ENCODE measurements around the gene ZFAND3.

The ZFAND3 gene

DNA sequence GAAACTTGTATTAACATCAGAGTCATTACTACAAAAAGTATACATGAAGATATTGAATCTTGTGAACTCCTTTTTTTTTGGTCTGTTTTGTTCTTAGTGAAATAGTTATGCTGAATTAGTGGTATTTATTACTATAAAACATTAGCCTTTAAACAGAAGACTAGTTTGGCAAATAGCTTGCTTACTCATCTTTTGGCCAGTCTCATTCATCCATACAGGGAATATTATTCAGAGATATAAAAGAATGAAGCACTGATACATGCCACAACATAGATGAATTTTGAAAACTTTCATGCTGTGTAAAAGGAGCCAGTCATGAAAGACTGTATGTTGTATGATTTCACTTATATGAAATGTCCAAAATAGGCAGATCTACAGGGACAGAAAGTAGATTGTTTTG, 205.9 kb downstream of the ZFAND3 start:
- H3K9ac ChIP-seq (ENCODE audit: low read length): no peak overlapping the region
- H3K36me3 ChIP-seq (ENCODE audit: control insufficient read depth, insufficient read depth, low read length): no peaks in the 10 kb centered on the region
- peaks cover 11% of the 10 kb centered on the region for H3K4me1 ChIP-seq (ENCODE audit: control insufficient read depth, insufficient read depth, low read length)
- H3K27ac ChIP-seq (ENCODE audit: low read depth, low read length): no peak overlapping the region
- no peaks in the 10 kb centered on the region for H3K27me3 ChIP-seq (ENCODE audit: control insufficient read depth, insufficient read depth, low read length)
- H3K4me3 ChIP-seq (ENCODE audit: low read length): no peak overlapping the region

DNA sequence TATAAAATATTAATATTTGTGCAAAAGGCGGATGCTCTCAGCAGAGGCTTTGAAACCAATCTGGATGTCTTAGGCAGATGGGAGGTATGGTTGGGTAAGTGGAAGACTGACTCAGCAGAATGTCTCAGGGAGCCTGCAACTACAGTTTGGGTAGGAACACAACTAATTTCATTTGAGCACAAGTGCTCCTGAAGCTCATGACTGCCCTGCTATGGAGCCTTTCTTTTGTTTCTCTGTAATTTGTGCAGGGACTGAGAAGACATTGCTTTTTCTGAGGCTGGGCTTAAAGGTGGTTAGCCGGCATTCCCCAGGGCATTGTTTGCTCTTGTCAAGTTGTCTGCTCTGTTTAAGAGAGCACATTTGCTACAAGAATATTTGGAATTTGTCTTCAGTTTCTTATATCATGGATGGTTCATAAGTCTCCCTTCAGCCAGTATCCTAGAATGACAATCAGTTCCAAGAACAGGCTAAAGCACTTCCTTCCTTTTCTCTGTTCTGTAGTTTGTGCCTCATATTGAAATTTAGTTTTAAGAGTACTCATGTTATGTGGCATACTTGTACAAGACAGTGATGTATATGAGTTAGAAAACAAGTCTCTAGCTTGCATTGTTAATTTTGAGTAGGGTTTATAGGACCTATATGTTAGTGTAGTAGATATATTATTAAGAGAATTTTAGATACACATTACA, 208.3 kb downstream of the ZFAND3 start:
- Histone ChIP-seq H3K27me3 (ENCODE audit: control insufficient read depth, insufficient read depth, low read length) (no peaks in the 10 kb centered on the region), H3K4me3 (ENCODE audit: low read length) (no peak overlapping the region), H3K27ac (ENCODE audit: low read depth, low read length) (no peak overlapping the region), H3K36me3 (ENCODE audit: control insufficient read depth, insufficient read depth, low read length) (no peaks in the 10 kb centered on the region), H3K9ac (ENCODE audit: low read length) (no peak overlapping the region), H3K4me1 (ENCODE audit: control insufficient read depth, insufficient read depth, low read length) (peaks cover 2% of the 10 kb centered on the region)

GRCh38 chr6:38030380-38030779, 210.9 kb downstream of the ZFAND3 start:
- no peaks in the 10 kb centered on the region for H3K36me3 ChIP-seq (ENCODE audit: control insufficient read depth, insufficient read depth, low read length)
- no peak overlapping the region for H3K4me3 ChIP-seq (ENCODE audit: low read length)
- H3K9ac ChIP-seq (ENCODE audit: low read length): no peak overlapping the region
- H3K27me3 ChIP-seq (ENCODE audit: control insufficient read depth, insufficient read depth, low read length): no peaks in the 10 kb centered on the region
- H3K4me1 ChIP-seq (ENCODE audit: control insufficient read depth, insufficient read depth, low read length): peaks cover 9% of the 10 kb centered on the region
- no peak overlapping the region for H3K27ac ChIP-seq (ENCODE audit: low read depth, low read length)

DNA sequence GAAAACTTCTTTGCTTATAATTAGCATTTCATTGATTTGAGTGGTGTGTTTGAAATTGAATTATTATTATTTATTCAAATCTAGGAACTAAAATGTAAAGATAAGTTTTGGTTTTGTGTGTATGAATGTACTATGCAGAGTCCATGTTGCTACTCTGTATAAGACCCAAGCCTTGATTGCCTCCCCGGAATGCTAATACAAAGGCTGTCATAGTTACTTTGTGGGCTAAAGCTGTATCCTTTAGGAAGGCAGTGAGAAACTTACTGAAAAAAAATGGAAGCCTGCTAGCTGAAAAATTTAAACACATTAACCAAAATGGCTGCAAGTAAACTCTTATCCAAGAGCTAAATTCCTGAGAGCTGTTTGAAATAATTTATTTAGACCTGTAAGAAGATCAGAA, 213.3 kb downstream of the ZFAND3 start:
- H3K4me1 ChIP-seq (ENCODE audit: control insufficient read depth, insufficient read depth, low read length): peaks cover 9% of the 10 kb centered on the region
- no peak overlapping the region for H3K9ac ChIP-seq (ENCODE audit: low read length)
- no peak overlapping the region for H3K27ac ChIP-seq (ENCODE audit: low read depth, low read length)
- H3K36me3 ChIP-seq (ENCODE audit: control insufficient read depth, insufficient read depth, low read length): no peaks in the 10 kb centered on the region
- no peaks in the 10 kb centered on the region for H3K27me3 ChIP-seq (ENCODE audit: control insufficient read depth, insufficient read depth, low read length)
- H3K4me3 ChIP-seq (ENCODE audit: low read length): no peak overlapping the region

- H3K9ac ChIP-seq (ENCODE audit: low read length): no peak overlapping the region
- H3K4me1 ChIP-seq (ENCODE audit: control insufficient read depth, insufficient read depth, low read length): peaks cover 9% of the 10 kb centered on the region
- H3K27ac ChIP-seq (ENCODE audit: low read depth, low read length): no peak overlapping the region
- no peak overlapping the region for H3K4me3 ChIP-seq (ENCODE audit: low read length)
- no peaks in the 10 kb centered on the region for H3K36me3 ChIP-seq (ENCODE audit: control insufficient read depth, insufficient read depth, low read length)
- no peaks in the 10 kb centered on the region for H3K27me3 ChIP-seq (ENCODE audit: control insufficient read depth, insufficient read depth, low read length)
Measured at GRCh38 chr6:38033442-38033982, 214.0 kb downstream of the ZFAND3 start.

GRCh38 chr6:38034274-38034914, 214.9 kb downstream of the ZFAND3 start:
- peaks cover 9% of the 10 kb centered on the region for H3K4me1 ChIP-seq (ENCODE audit: control insufficient read depth, insufficient read depth, low read length)
- H3K27me3 ChIP-seq (ENCODE audit: control insufficient read depth, insufficient read depth, low read length): no peaks in the 10 kb centered on the region
- no peaks in the 10 kb centered on the region for H3K36me3 ChIP-seq (ENCODE audit: control insufficient read depth, insufficient read depth, low read length)
- no peak overlapping the region for H3K9ac ChIP-seq (ENCODE audit: low read length)
- H3K27ac ChIP-seq (ENCODE audit: low read depth, low read length): no peak overlapping the region
- no peak overlapping the region for H3K4me3 ChIP-seq (ENCODE audit: low read length)

- H3K27me3 ChIP-seq (ENCODE audit: control insufficient read depth, insufficient read depth, low read length): no peaks in the 10 kb centered on the region
- peaks cover 9% of the 10 kb centered on the region for H3K4me1 ChIP-seq (ENCODE audit: control insufficient read depth, insufficient read depth, low read length)
- H3K36me3 ChIP-seq (ENCODE audit: control insufficient read depth, insufficient read depth, low read length): no peaks in the 10 kb centered on the region
- H3K9ac ChIP-seq (ENCODE audit: low read length): no peak overlapping the region
- H3K4me3 ChIP-seq (ENCODE audit: low read length): no peak overlapping the region
- H3K27ac ChIP-seq (ENCODE audit: low read depth, low read length): no peak overlapping the region
Measured at GRCh38 chr6:38035478-38035877, 216.0 kb downstream of the ZFAND3 start.

DNA sequence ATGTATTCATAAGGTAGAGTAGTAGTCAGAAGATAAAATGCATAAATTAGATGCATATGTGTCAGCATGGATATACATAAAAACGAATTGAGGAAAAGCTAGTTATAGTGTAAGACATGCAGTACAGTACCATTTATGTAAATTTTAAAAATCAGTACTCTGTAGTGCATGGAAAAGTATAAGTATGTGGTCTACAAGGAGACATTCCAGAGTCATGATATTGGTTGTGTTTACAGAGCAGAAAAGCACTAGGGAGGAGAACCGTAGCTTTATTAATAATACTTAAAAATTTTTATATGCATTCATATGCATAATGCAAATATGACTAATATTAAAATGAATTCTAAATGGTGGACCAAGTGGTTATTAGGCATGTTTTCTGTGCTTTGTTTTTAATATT, 220.0 kb downstream of the ZFAND3 start:
- Histone ChIP-seq H3K27ac (ENCODE audit: low read depth, low read length) (no peak overlapping the region), H3K27me3 (ENCODE audit: control insufficient read depth, insufficient read depth, low read length) (no peaks in the 10 kb centered on the region), H3K9ac (ENCODE audit: low read length) (no peak overlapping the region), H3K4me1 (ENCODE audit: control insufficient read depth, insufficient read depth, low read length) (no peaks in the 10 kb centered on the region), H3K4me3 (ENCODE audit: low read length) (no peak overlapping the region), H3K36me3 (ENCODE audit: control insufficient read depth, insufficient read depth, low read length) (no peaks in the 10 kb centered on the region)

DNA sequence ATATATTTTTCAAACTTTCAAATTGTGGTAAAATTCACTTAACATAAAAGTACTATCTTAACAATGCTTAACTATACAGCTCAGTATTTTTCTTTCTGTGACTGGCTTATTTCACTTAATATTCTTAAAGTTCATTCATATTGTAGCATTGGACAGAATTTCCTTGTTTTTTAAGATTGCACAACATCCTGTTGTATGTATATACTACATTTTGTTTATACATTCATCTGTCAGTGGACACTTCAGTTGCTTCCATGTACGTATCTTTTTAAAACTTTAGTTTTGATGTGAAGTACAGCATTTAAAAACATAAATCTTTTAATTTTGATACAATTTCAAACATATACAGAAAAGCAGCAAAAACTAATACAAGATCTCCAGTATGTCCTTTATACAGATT, 220.7 kb downstream of the ZFAND3 start:
- no peaks in the 10 kb centered on the region for H3K4me1 ChIP-seq (ENCODE audit: control insufficient read depth, insufficient read depth, low read length)
- no peak overlapping the region for H3K4me3 ChIP-seq (ENCODE audit: low read length)
- H3K9ac ChIP-seq (ENCODE audit: low read length): no peak overlapping the region
- H3K27ac ChIP-seq (ENCODE audit: low read depth, low read length): no peak overlapping the region
- H3K36me3 ChIP-seq (ENCODE audit: control insufficient read depth, insufficient read depth, low read length): no peaks in the 10 kb centered on the region
- no peaks in the 10 kb centered on the region for H3K27me3 ChIP-seq (ENCODE audit: control insufficient read depth, insufficient read depth, low read length)

GRCh38 chr6:38043259-38043753, 223.8 kb downstream of the ZFAND3 start:
- Histone ChIP-seq H3K4me3 (ENCODE audit: low read length) (no peak overlapping the region), H3K4me1 (ENCODE audit: control insufficient read depth, insufficient read depth, low read length) (no peaks in the 10 kb centered on the region), H3K27me3 (ENCODE audit: control insufficient read depth, insufficient read depth, low read length) (no peaks in the 10 kb centered on the region), H3K36me3 (ENCODE audit: control insufficient read depth, insufficient read depth, low read length) (no peaks in the 10 kb centered on the region), H3K9ac (ENCODE audit: low read length) (no peak overlapping the region), H3K27ac (ENCODE audit: low read depth, low read length) (no peak overlapping the region)

- H3K9ac ChIP-seq (ENCODE audit: low read length): no peak overlapping the region
Measured at GRCh38 chr6:38045701-38046305, 226.3 kb downstream of the ZFAND3 start.

GRCh38 chr6:38047562-38047961, 228.0 kb downstream of the ZFAND3 start:
- H3K4me1 ChIP-seq (ENCODE audit: control insufficient read depth, insufficient read depth, low read length): no peaks in the 10 kb centered on the region
- H3K36me3 ChIP-seq (ENCODE audit: control insufficient read depth, insufficient read depth, low read length): no peaks in the 10 kb centered on the region
- H3K27ac ChIP-seq (ENCODE audit: low read depth, low read length): no peak overlapping the region
- H3K9ac ChIP-seq (ENCODE audit: low read length): no peak overlapping the region
- H3K4me3 ChIP-seq (ENCODE audit: low read length): no peak overlapping the region
- H3K27me3 ChIP-seq (ENCODE audit: control insufficient read depth, insufficient read depth, low read length): no peaks in the 10 kb centered on the region

More at GRCh38 chr6:38045701-38046305, 226.3 kb downstream of the ZFAND3 start:
- Histone ChIP-seq H3K27ac (ENCODE audit: low read depth, low read length) (no peak overlapping the region), H3K36me3 (ENCODE audit: control insufficient read depth, insufficient read depth, low read length) (no peaks in the 10 kb centered on the region), H3K27me3 (ENCODE audit: control insufficient read depth, insufficient read depth, low read length) (no peaks in the 10 kb centered on the region), H3K4me3 (ENCODE audit: low read length) (no peak overlapping the region), H3K4me1 (ENCODE audit: control insufficient read depth, insufficient read depth, low read length) (no peaks in the 10 kb centered on the region)
